HG03439 (cell line): ENCODE results near the gene SAMD11.

Source experiments
- ATAC-seq: cut with Tn5 transposase; IDR thresholded peaks from one replicate; pipeline ENCODE4 v1.9.1; 2021; ENCODE audit warnings: mild to moderate bottlenecking, moderate library complexity; ENCODE audit not compliant: unreplicated experiment

Gene SAMD11

GRCh38 chr1:917076-917459 is 6.7 kb upstream of the SAMD11 start:
- ATAC-seq: no peak

GRCh38 chr1:917466-918091 is 6.1 kb upstream of the SAMD11 start:
- ATAC-seq: no peak

- ATAC-seq: no peak
These were observed 5.4 kb upstream of the SAMD11 start for GRCh38 chr1:918353-918752.

GRCh38 chr1:918843-919242 is 4.9 kb upstream of the SAMD11 start:
- ATAC-seq: no peak

- no peak for ATAC-seq
These were observed 4.4 kb upstream of the SAMD11 start for GRCh38 chr1:919271-919872.

- no peak for ATAC-seq
These were observed 3.7 kb upstream of the SAMD11 start for GRCh38 chr1:920010-920409.

- ATAC-seq: no peak
These were observed 3.2 kb upstream of the SAMD11 start for GRCh38 chr1:920521-920920.

GRCh38 chr1:921011-921837 is 2.5 kb upstream of the SAMD11 start:
- ATAC-seq: no peak

- ATAC-seq: no peak
These were observed 400 bp downstream of the SAMD11 start for GRCh38 chr1:923991-924655.

- no peak for ATAC-seq
These were observed 1.2 kb downstream of the SAMD11 start for GRCh38 chr1:924656-925560.

- ATAC-seq: no peak
These were observed 2.1 kb downstream of the SAMD11 start for GRCh38 chr1:925561-926421.

GRCh38 chr1:927234-927633 is 3.5 kb downstream of the SAMD11 start:
- no peak for ATAC-seq

- ATAC-seq: no peak
These were observed 4.0 kb downstream of the SAMD11 start for GRCh38 chr1:927748-928147.

- no peak for ATAC-seq
These were observed 5.3 kb downstream of the SAMD11 start for GRCh38 chr1:928825-929661.

GRCh38 chr1:929712-930632 is 6.2 kb downstream of the SAMD11 start:
- ATAC-seq: no peak

- no peak for ATAC-seq
These were observed 7.0 kb downstream of the SAMD11 start for GRCh38 chr1:930633-931138.

GRCh38 chr1:931380-932172 is 7.9 kb downstream of the SAMD11 start:
- ATAC-seq: no peak
